ENCODE results near the gene NAA25. TPM values are rescaled to one million over a fixed set of nuclear protein-coding genes. Genes with fewer than 3 reads are reported as not detected.

NAA25 gene
- total RNA-seq, 2 experiments from 2014 or later, result 46.7 to 48.7 TPM

Other genes with a start within 250 kb of the NAA25 start
- 10 to 100 TPM in 1 of 2 experiments, 1 to 10 TPM in 1; 9.8 to 10.8 TPM for gene TMEM116, start 95.6 kb downstream of the NAA25 start, total RNA-seq
- 10 to 100 TPM; 93.0 to 93.1 TPM for gene ERP29, start 95.4 kb downstream of the NAA25 start, total RNA-seq
- 10 to 100 TPM; 28.3 to 28.5 TPM for gene TRAFD1, start 16.8 kb upstream of the NAA25 start, total RNA-seq